ENCODE results near the gene GAL.

The GAL gene

GRCh38 chr11:68685656-68686380 lies 1.5 kb downstream of the GAL start:
- Histone ChIP-seq H3K27ac (ENCODE audit: low read depth, low read length) (no peak overlapping the region), H3K4me3 (ENCODE audit: low read length) (peak overlapping the region; percentile 69)
- 67% methylated on average over 18 of the region's 18 CpGs for WGBS

GRCh38 chr11:68686486-68686885 lies 2.1 kb downstream of the GAL start:
- Histone ChIP-seq H3K27ac (ENCODE audit: low read depth, low read length) (no peak overlapping the region), H3K4me3 (ENCODE audit: low read length) (0 out of 2 replicates have a peak overlapping the region, but pooled peaks have one; percentile 69), H3K9ac (ENCODE audit: low read depth, low read length) (no peak overlapping the region), H3K9me3 (ENCODE audit: insufficient read depth, low read depth, low read length) (no peaks in the 10 kb centered on the region), H3K4me1 (ENCODE audit: insufficient read depth, low read length) (0 out of 2 replicates have a peak, but pooled peaks cover 11% of the 10 kb centered on the region), H3K27me3 (ENCODE audit: insufficient read depth, low read length) (peaks cover 49% of the 10 kb centered on the region), H3K36me3 (ENCODE audit: insufficient read depth, low read length) (peaks cover 49% of the 10 kb centered on the region)
- 91% methylated on average over 12 of the region's 12 CpGs for WGBS

More at GRCh38 chr11:68685656-68686380, 1.5 kb downstream of the GAL start:
- H3K4me1 ChIP-seq (ENCODE audit: insufficient read depth, low read length) = 0 out of 2 replicates have a peak, but pooled peaks cover 11% of the 10 kb centered on the region
- H3K36me3 ChIP-seq (ENCODE audit: insufficient read depth, low read length) = peaks cover 43% of the 10 kb centered on the region
- H3K27me3 ChIP-seq (ENCODE audit: insufficient read depth, low read length) = peaks cover 49% of the 10 kb centered on the region
- H3K9me3 ChIP-seq (ENCODE audit: insufficient read depth, low read depth, low read length) = no peaks in the 10 kb centered on the region
- no peak overlapping the region for H3K9ac ChIP-seq (ENCODE audit: low read depth, low read length)

DNA sequence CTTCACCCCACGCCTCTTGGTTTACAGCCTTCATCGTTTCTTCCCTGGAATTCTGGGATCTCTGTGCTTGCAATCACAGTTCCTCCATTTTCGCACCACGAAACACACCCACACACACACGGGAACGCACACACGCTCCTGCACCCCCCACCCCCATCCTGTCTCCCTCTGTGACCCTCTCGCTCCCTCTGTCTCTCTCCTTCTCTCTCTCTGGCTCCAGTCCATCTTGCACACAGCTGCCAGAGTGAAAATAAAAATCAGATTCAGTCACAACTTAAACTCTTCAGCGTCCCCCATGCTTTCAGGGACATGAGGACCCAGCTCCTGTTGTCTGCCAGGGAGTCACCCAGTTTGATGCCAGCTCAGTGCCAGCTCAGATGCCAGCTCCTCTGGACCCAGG lies 3.0 kb downstream of the GAL start:
- H3K27me3 ChIP-seq (ENCODE audit: insufficient read depth, low read length) = peaks cover 46% of the 10 kb centered on the region
- no peak overlapping the region for H3K27ac ChIP-seq (ENCODE audit: low read depth, low read length)
- no peak overlapping the region for H3K9ac ChIP-seq (ENCODE audit: low read depth, low read length)
- no peak overlapping the region for H3K4me3 ChIP-seq (ENCODE audit: low read length)
- H3K4me1 ChIP-seq (ENCODE audit: insufficient read depth, low read length) = 0 out of 2 replicates have a peak, but pooled peaks cover 11% of the 10 kb centered on the region
- H3K36me3 ChIP-seq (ENCODE audit: insufficient read depth, low read length) = peaks cover 49% of the 10 kb centered on the region
- H3K9me3 ChIP-seq (ENCODE audit: insufficient read depth, low read depth, low read length) = no peaks in the 10 kb centered on the region
- 89% methylated on average over 9 of the region's 9 CpGs for WGBS

DNA sequence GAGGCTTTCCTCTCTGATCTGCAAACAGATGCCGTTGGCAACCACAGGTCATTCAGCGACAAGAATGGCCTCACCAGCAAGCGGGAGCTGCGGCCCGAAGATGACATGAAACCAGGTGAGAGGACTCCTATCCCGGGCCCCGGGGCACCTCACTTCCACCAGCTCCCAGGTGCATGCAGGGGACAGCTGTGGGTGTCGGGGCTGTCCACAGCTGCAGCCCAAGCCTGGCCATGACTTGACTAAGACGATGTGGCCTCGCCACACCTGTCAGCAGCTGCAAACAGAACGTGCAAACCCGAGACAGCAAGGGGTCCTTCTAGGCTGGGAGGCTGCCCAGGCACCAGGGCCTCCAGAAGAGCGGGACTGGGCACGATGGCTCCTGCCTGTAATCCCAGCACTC lies 3.6 kb downstream of the GAL start:
- Histone ChIP-seq H3K4me3 (ENCODE audit: low read length) (no peak overlapping the region), H3K27me3 (ENCODE audit: insufficient read depth, low read length) (peaks cover 39% of the 10 kb centered on the region), H3K9ac (ENCODE audit: low read depth, low read length) (no peak overlapping the region), H3K36me3 (ENCODE audit: insufficient read depth, low read length) (peaks cover 49% of the 10 kb centered on the region), H3K4me1 (ENCODE audit: insufficient read depth, low read length) (0 out of 2 replicates have a peak, but pooled peaks cover 11% of the 10 kb centered on the region), H3K27ac (ENCODE audit: low read depth, low read length) (no peak overlapping the region), H3K9me3 (ENCODE audit: insufficient read depth, low read depth, low read length) (no peaks in the 10 kb centered on the region)
- WGBS = 92% methylated on average over 14 of the region's 14 CpGs

DNA sequence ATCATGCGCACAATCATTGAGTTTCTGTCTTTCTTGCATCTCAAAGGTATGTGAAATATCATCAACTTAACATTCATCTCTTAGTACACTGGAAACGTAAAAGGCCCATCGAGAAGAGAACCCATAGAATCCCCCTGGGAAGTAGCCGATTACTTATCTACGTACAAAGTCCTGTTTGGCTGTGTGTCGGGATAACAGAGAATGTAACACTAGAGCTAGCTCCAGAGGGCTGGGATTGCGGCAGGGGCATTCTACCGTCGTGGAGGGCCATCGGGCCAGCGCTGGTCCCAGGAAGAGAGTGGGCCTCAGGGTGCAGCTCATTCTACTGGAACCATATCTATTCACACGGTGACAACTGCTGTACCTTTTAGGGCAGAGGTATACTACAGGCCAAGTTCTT lies 4.5 kb downstream of the GAL start:
- H3K9me3 ChIP-seq (ENCODE audit: insufficient read depth, low read depth, low read length) = no peaks in the 10 kb centered on the region
- peaks cover 17% of the 10 kb centered on the region for H3K4me1 ChIP-seq (ENCODE audit: insufficient read depth, low read length)
- no peak overlapping the region for H3K9ac ChIP-seq (ENCODE audit: low read depth, low read length)
- H3K27me3 ChIP-seq (ENCODE audit: insufficient read depth, low read length) = peaks cover 30% of the 10 kb centered on the region
- no peak overlapping the region for H3K27ac ChIP-seq (ENCODE audit: low read depth, low read length)
- H3K36me3 ChIP-seq (ENCODE audit: insufficient read depth, low read length) = peaks cover 49% of the 10 kb centered on the region
- H3K4me3 ChIP-seq (ENCODE audit: low read length) = no peak overlapping the region
- WGBS = 86% methylated on average over 12 of the region's 12 CpGs

GRCh38 chr11:68689737-68690625 lies 5.6 kb downstream of the GAL start:
- Histone ChIP-seq H3K36me3 (ENCODE audit: insufficient read depth, low read length) (peaks cover 49% of the 10 kb centered on the region), H3K27me3 (ENCODE audit: insufficient read depth, low read length) (peaks cover 19% of the 10 kb centered on the region), H3K4me1 (ENCODE audit: insufficient read depth, low read length) (peaks cover 28% of the 10 kb centered on the region), H3K27ac (ENCODE audit: low read depth, low read length) (no peak overlapping the region), H3K4me3 (ENCODE audit: low read length) (no peak overlapping the region), H3K9me3 (ENCODE audit: insufficient read depth, low read depth, low read length) (no peaks in the 10 kb centered on the region), H3K9ac (ENCODE audit: low read depth, low read length) (no peak overlapping the region)
- WGBS = 65% methylated on average over 14 of the region's 14 CpGs

- peaks cover 11% of the 10 kb centered on the region for H3K27me3 ChIP-seq (ENCODE audit: insufficient read depth, low read length)
- H3K4me3 ChIP-seq (ENCODE audit: low read length) = no peak overlapping the region
- no peaks in the 10 kb centered on the region for H3K9me3 ChIP-seq (ENCODE audit: insufficient read depth, low read depth, low read length)
- peaks cover 32% of the 10 kb centered on the region for H3K4me1 ChIP-seq (ENCODE audit: insufficient read depth, low read length)
- H3K36me3 ChIP-seq (ENCODE audit: insufficient read depth, low read length) = peaks cover 49% of the 10 kb centered on the region
- H3K9ac ChIP-seq (ENCODE audit: low read depth, low read length) = no peak overlapping the region
- 87% methylated on average over 16 of the region's 16 CpGs for WGBS
- H3K27ac ChIP-seq (ENCODE audit: low read depth, low read length) = no peak overlapping the region
Observed at GRCh38 chr11:68690671-68691401, 6.5 kb downstream of the GAL start.

DNA sequence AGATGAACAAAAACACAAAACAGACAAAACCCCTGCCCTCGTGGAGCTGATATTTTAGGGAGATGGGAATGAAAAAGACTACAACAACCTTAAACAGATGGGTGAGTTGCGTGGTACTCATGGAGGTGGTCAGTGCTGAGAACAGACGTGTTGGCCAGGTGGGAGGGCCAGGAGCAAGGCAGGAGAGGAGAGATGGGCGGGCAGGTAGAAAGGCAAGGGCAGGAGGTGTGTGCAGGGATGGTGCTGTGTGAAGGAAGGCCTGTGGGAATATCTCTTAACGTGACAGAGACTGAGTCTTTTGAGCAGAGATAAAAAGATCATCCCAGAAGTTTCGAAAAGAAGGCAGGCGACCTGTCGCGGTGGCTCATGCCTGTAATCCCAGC lies 7.0 kb downstream of the GAL start:
- Histone ChIP-seq H3K9ac (ENCODE audit: low read depth, low read length) (no peak overlapping the region), H3K4me1 (ENCODE audit: insufficient read depth, low read length) (peaks cover 32% of the 10 kb centered on the region), H3K27ac (ENCODE audit: low read depth, low read length) (no peak overlapping the region), H3K4me3 (ENCODE audit: low read length) (no peak overlapping the region), H3K9me3 (ENCODE audit: insufficient read depth, low read depth, low read length) (no peaks in the 10 kb centered on the region), H3K27me3 (ENCODE audit: insufficient read depth, low read length) (peaks cover 5% of the 10 kb centered on the region; the same call in 1 of the 2 replicates), H3K36me3 (ENCODE audit: insufficient read depth, low read length) (peaks cover 44% of the 10 kb centered on the region)
- WGBS = 69% methylated on average over 9 of the region's 9 CpGs

DNA sequence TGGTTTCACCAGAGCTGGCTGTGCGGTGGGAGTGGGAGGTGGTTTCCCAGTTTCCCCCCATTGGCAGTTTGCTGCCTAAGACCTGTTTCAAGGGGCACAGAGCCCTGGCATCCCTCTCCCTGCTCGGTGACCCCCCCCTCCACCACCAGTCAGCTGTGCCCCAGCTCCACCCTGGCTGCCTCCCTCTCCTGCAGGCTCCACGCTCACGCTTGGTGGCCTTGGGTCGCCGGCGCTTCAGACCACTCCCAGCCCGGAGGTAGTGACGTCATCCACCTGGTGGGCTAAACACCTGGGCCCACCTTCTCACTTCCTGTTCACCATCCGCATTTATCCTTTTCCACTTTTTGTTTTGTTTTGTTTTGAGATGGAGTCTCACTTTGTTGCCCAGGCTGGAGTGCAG lies 7.8 kb downstream of the GAL start:
- Histone ChIP-seq H3K27me3 (ENCODE audit: insufficient read depth, low read length) (no peaks in the 10 kb centered on the region), H3K27ac (ENCODE audit: low read depth, low read length) (no peak overlapping the region), H3K36me3 (ENCODE audit: insufficient read depth, low read length) (peaks cover 37% of the 10 kb centered on the region), H3K4me3 (ENCODE audit: low read length) (no peak overlapping the region), H3K9me3 (ENCODE audit: insufficient read depth, low read depth, low read length) (no peaks in the 10 kb centered on the region), H3K9ac (ENCODE audit: low read depth, low read length) (no peak overlapping the region), H3K4me1 (ENCODE audit: insufficient read depth, low read length) (peaks cover 32% of the 10 kb centered on the region)
- WGBS = 89% methylated on average over 10 of the region's 10 CpGs

DNA sequence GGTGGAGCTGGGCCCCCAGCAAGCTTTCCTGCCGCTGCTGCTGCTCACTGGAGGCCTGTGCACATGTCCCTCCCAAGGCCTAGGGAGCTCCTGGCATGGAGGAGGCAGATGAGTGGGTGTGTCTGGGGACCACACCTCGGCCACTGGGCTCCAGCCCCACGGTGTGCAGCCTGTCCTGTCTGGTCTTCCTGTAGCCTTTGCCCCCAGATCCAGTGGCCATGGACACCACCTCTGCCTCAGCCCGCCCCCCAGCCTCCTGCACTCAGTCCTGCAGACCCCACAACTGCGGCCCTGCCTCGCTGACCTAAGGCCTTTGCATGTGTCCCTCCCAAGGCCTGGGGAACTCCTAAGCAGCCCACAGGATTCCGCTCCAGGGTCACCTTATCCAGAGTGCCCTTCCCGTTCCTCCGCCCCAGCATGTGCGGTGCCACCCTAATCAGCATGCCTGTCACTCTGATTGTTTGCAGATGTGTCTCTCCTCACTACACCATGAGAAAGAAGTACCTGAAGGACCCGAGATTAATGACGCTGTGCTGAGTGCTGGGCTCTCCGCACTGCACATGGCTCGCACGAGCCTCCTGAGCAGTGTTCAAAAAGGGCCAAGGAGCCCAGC lies 8.6 kb downstream of the GAL start:
- H3K4me1 ChIP-seq (ENCODE audit: insufficient read depth, low read length) = peaks cover 32% of the 10 kb centered on the region
- 91% methylated on average over 15 of the region's 15 CpGs for whole genome bisulfite sequencing
- H3K27me3 ChIP-seq (ENCODE audit: insufficient read depth, low read length) = no peaks in the 10 kb centered on the region
- peaks cover 29% of the 10 kb centered on the region for H3K36me3 ChIP-seq (ENCODE audit: insufficient read depth, low read length)
- H3K9ac ChIP-seq (ENCODE audit: low read depth, low read length) = no peak overlapping the region
- H3K4me3 ChIP-seq (ENCODE audit: low read length) = no peak overlapping the region
- H3K9me3 ChIP-seq (ENCODE audit: insufficient read depth, low read depth, low read length) = no peaks in the 10 kb centered on the region
- no peak overlapping the region for H3K27ac ChIP-seq (ENCODE audit: low read depth, low read length)

All from HUES64 (cell line).